ENCODE results near the gene ZNF574.

ZNF574 gene

GRCh38 chr19:42080764-42081375, 4.9 kb downstream of the ZNF574 start:
- DNase-seq (ENCODE audit: low read depth, low spot score): no peak

GRCh38 chr19:42081584-42082203, 5.7 kb downstream of the ZNF574 start:
- DNase-seq (ENCODE audit: low read depth, low spot score): no peak

- no peak for DNase-seq (ENCODE audit: low read depth, low spot score)
Observed at GRCh38 chr19:42083537-42083936, 7.6 kb downstream of the ZNF574 start.

- no peak for DNase-seq (ENCODE audit: low read depth, low spot score)
Observed at GRCh38 chr19:42086188-42086736, 10.3 kb downstream of the ZNF574 start.

GRCh38 chr19:42086770-42087550, 11.0 kb downstream of the ZNF574 start:
- DNase-seq (ENCODE audit: low read depth, low spot score): no peak

- no peak for DNase-seq (ENCODE audit: low read depth, low spot score)
Observed at GRCh38 chr19:42088471-42089190, 12.7 kb downstream of the ZNF574 start.

GRCh38 chr19:42089191-42089750, 13.3 kb downstream of the ZNF574 start:
- no peak for DNase-seq (ENCODE audit: low read depth, low spot score)

- DNase-seq (ENCODE audit: low read depth, low spot score): no peak
Observed at GRCh38 chr19:42089772-42090171, 13.8 kb downstream of the ZNF574 start.

GRCh38 chr19:42090672-42091071, 14.7 kb downstream of the ZNF574 start:
- no peak for DNase-seq (ENCODE audit: low read depth, low spot score)

- no peak for DNase-seq (ENCODE audit: low read depth, low spot score)
Observed at GRCh38 chr19:42091300-42091699, 15.3 kb downstream of the ZNF574 start.

GRCh38 chr19:42091742-42092141, 15.8 kb downstream of the ZNF574 start:
- no peak for DNase-seq (ENCODE audit: low read depth, low spot score)

GRCh38 chr19:42092350-42092749, 16.4 kb downstream of the ZNF574 start:
- DNase-seq (ENCODE audit: low read depth, low spot score): no peak

GRCh38 chr19:42093505-42093904, 17.5 kb downstream of the ZNF574 start:
- DNase-seq (ENCODE audit: low read depth, low spot score): no peak

GRCh38 chr19:42093926-42094325, 18.0 kb downstream of the ZNF574 start:
- DNase-seq (ENCODE audit: low read depth, low spot score): no peak

GRCh38 chr19:42095142-42095813, 19.3 kb downstream of the ZNF574 start:
- DNase-seq (ENCODE audit: low read depth, low spot score): no peak

GRCh38 chr19:42095814-42096230, 19.9 kb downstream of the ZNF574 start:
- DNase-seq (ENCODE audit: low read depth, low spot score): no peak

GRCh38 chr19:42096255-42096837, 20.4 kb downstream of the ZNF574 start:
- DNase-seq (ENCODE audit: low read depth, low spot score): no peak

GRCh38 chr19:42097461-42097860, 21.5 kb downstream of the ZNF574 start:
- DNase-seq (ENCODE audit: low read depth, low spot score): no peak

- DNase-seq (ENCODE audit: low read depth, low spot score): no peak
Observed at GRCh38 chr19:42098781-42099180, 22.8 kb downstream of the ZNF574 start.

- no peak for DNase-seq (ENCODE audit: low read depth, low spot score)
Observed at GRCh38 chr19:42099336-42099925, 23.5 kb downstream of the ZNF574 start.

All from activated naive CD8-positive, alpha-beta T cell treated with anti-CD3 and anti-CD28 coated beads, Interleukin-2, amount 50 U/mL, for 16 hours (primary cell).